B cell (primary cell): ENCODE data around the gene ANKRD44. TPM values are rescaled to one million over a fixed set of nuclear protein-coding genes. Genes with fewer than 3 reads are reported as not detected.

Source experiments
- ATAC-seq: fragments of 200-7000 bp; cut with Tn5 transposase; one replicate; pipeline ENCODE4 v1.10.0; 2021; ENCODE audit warnings: low read depth, mild to moderate bottlenecking, moderate number of reproducible peaks, moderate library complexity
- CTCF ChIA-PET: fragments of 350-600 bp; sonication (Branson Sonifier 250); formaldehyde crosslinking; loops from one replicate; lab custom pipeline; 2021; ENCODE audit warnings: antibody characterized with exemption, inconsistent platforms; lab: Charles Lee
- POLR2A ChIA-PET: fragments of 350-600 bp; sonication (Branson Sonifier 250); formaldehyde crosslinking; loops from one replicate; lab custom pipeline; 2021; ENCODE audit warnings: antibody characterized with exemption; lab: Charles Lee
- DNase-seq: peaks from one replicate; pipeline ENCODE4 v3.0.0; 2013
- H2AFZ ChIP-seq: 2 replicates; pipeline ENCODE4 v1.6.1; 2012; ENCODE audit warnings: mild to moderate bottlenecking, low read depth, low read length; ENCODE audit not compliant: insufficient read depth, poor library complexity, severe bottlenecking
- H3K27ac ChIP-seq, 2 donors: 1 replicate in 1 of 2; 2 replicates in 1 of 2; pipeline ENCODE4 v1.5.1; 2012 to 2013; ENCODE audit warnings: low read length in 2 of 2, mild to moderate bottlenecking in 2 of 2, moderate library complexity in 1 of 2
- H3K27me3 ChIP-seq, 4 experiments: fragments of 200-600 bp in 1 of 4; sonication (generic) in 1 of 4; replicated peaks in 1 of 4; 1 replicate in 2 of 4; 2 replicates in 2 of 4; pipeline versions ENCODE4 v1.6.1 to v1.7.0; 2013 to 2016; ENCODE audit warnings: low read length in 3 of 4, mild to moderate bottlenecking in 2 of 4, mixed read lengths in 1 of 4, moderate library complexity in 1 of 4; ENCODE audit not compliant: insufficient read depth in 4 of 4, control insufficient read depth in 3 of 4; ENCODE audit errors: control extremely low read depth in 1 of 4
- H3K36me3 ChIP-seq, 2 experiments: replicated peaks in 1 of 2; 1 replicate in 1 of 2; 2 replicates in 1 of 2; pipeline versions ENCODE4 v1.6.1 to v1.7.1; 2013; ENCODE audit warnings: low read length in 1 of 2; ENCODE audit not compliant: insufficient read depth in 2 of 2, control insufficient read depth in 1 of 2; ENCODE audit errors: control extremely low read depth in 1 of 2, extremely low read depth in 1 of 2
- H3K4me1 ChIP-seq, 2 donors: fragments of 200-600 bp in 1 of 2; sonication (generic) in 1 of 2; 1 replicate in 1 of 2; 2 replicates in 1 of 2; pipeline versions ENCODE4 v1.5.1 to v1.6.1; 2013 to 2017; ENCODE audit warnings: low read length in 2 of 2; ENCODE audit not compliant: control insufficient read depth in 2 of 2, insufficient read depth in 2 of 2
- H3K4me2 ChIP-seq: replicated peaks from 2 replicates; pipeline ENCODE3; 2012; ENCODE audit warnings: mild to moderate bottlenecking, low read depth, low read length; ENCODE audit not compliant: poor library complexity, severe bottlenecking
- H3K4me3 ChIP-seq, 5 experiments: fragments of 200-600 bp in 1 of 5; sonication (generic) in 1 of 5; 1 replicate in 3 of 5; 2 replicates in 2 of 5; pipeline versions ENCODE4 v1.5.1 to v1.7.0; 2011 to 2016; ENCODE audit warnings: low read length in 4 of 5, mild to moderate bottlenecking in 4 of 5, low read depth in 2 of 5, control low read depth in 1 of 5, moderate library complexity in 1 of 5; ENCODE audit not compliant: insufficient read depth in 1 of 5; ENCODE audit errors: control extremely low read depth in 1 of 5, extremely low read depth in 1 of 5
- H3K79me2 ChIP-seq: fragments of 200-600 bp; sonication (generic); one replicate; pipeline ENCODE4 v1.6.0; 2016; ENCODE audit warnings: low read length; ENCODE audit not compliant: control insufficient read depth, insufficient read depth
- H3K9ac ChIP-seq: fragments of 200-600 bp; sonication (generic); 2 replicates; pipeline ENCODE4 v1.6.1; 2017; ENCODE audit warnings: mild to moderate bottlenecking, low read length, moderate library complexity
- H3K9me3 ChIP-seq, 3 donors: one replicate each; pipeline versions ENCODE4 v1.6.1 to v1.7.1; 2013; ENCODE audit warnings: low read length in 2 of 3; ENCODE audit not compliant: control insufficient read depth in 2 of 3, insufficient read depth in 1 of 3; ENCODE audit errors: control extremely low read depth in 1 of 3
- H4K20me1 ChIP-seq: 2 replicates; pipeline ENCODE4 v1.6.0; 2012; ENCODE audit warnings: mild to moderate bottlenecking, low read length; ENCODE audit not compliant: insufficient read depth, control insufficient read depth, poor library complexity, severe bottlenecking
- H3K27ac Mint-ChIP-seq: one replicate; pipeline ENCODE4 v1.8.0; 2021; ENCODE audit warnings: mixed read lengths
- H3K27me3 Mint-ChIP-seq: one replicate; pipeline ENCODE4 v1.8.0; 2021; ENCODE audit warnings: mixed read lengths
- H3K4me1 Mint-ChIP-seq: one replicate; pipeline ENCODE4 v1.8.0; 2021; ENCODE audit warnings: mixed read lengths
- H3K4me3 Mint-ChIP-seq: one replicate; pipeline ENCODE4 v1.8.0; 2021; ENCODE audit warnings: mixed read lengths
- H3K9me3 Mint-ChIP-seq: one replicate; pipeline ENCODE4 v1.8.0; 2022; ENCODE audit warnings: mixed read lengths; ENCODE audit not compliant: insufficient read depth
- EZH2 ChIP-seq: IDR thresholded peaks from 2 replicates; pipeline ENCODE4 v1.6.1; 2012; ENCODE audit warnings: borderline replicate concordance, low read depth, mild to moderate bottlenecking, moderate library complexity, low read length; ENCODE audit not compliant: insufficient read depth, poor library complexity, severe bottlenecking
- WGBS: methylation state at CpG from one replicate; pipeline ENCODE4 v1.1.5; 2013; ENCODE audit warnings: missing lambda C conversion rate; ENCODE audit not compliant: insufficient coverage; 5-methylcytosine and 5-hydroxymethylcytosine counted together
- intact Hi-C: fragments of 100-400 bp; cut with micrococcal nuclease; formaldehyde crosslinking; loops from one replicate; pipeline ENCODE4 v1.10.0; 2022
- polyA plus RNA-seq: library from polyadenylated mRNA; depleted of rRNA; stranded (reverse); fragments of >200 nt; gene quantifications from 2 replicates; pipeline ENCODE4 v1.2.3, GENCODE V29; 2012
- total RNA-seq, 2 donors: library from RNA; stranded (reverse); fragments of 120-200 nt in 1 of 2; gene quantifications; 1 replicate in 1 of 2; 2 replicates in 1 of 2; pipeline versions ENCODE4 v1.2.3 to v1.2.4, GENCODE V29; 2013 to 2022
- TF ChIP-seq, protein P1 (sequence below): fragments of 200-600 bp; IDR thresholded peaks from one replicate; pipeline ENCODE4 v1.8.0; 2022; ENCODE audit warnings: antibody characterized with exemption, mild to moderate bottlenecking

Gene ANKRD44
- total and polyA plus RNA-seq, 2 donors (not counting 1 experiment from before 2014, with no cell fraction given): 92.6 to 457 TPM

- peak overlapping the region in 1 of 2 donors; percentile 71 for H3K27ac ChIP-seq
- H3K4me3 ChIP-seq: peak overlapping the region in 1 of 5 experiments; percentile 15
- WGBS: 67% methylated on average over 1 of the region's 8 CpGs
- H2AFZ ChIP-seq: no peak overlapping the region
- ChIA-PET CTCF (interaction anchor here (1.6 kb wide), 1 partner anchor 16 kb away, joined by 5 read pairs; no protein-coding TSS in a partner anchor), POLR2A (no interaction called here)
- H4K20me1 ChIP-seq: peaks cover 60% of the 10 kb centered on the region
- DNase-seq (peak; percentile 68), ATAC-seq (peak; percentile 88)
- peak overlapping the region; percentile 16 for H3K9ac ChIP-seq
- no peaks in the 10 kb centered on the region for H3K27me3 Mint-ChIP-seq
- H3K4me3 Mint-ChIP-seq: peak overlapping the region; percentile 76
- TF ChIP-seq EZH2: no peak
- TF ChIP-seq, protein P1, sequence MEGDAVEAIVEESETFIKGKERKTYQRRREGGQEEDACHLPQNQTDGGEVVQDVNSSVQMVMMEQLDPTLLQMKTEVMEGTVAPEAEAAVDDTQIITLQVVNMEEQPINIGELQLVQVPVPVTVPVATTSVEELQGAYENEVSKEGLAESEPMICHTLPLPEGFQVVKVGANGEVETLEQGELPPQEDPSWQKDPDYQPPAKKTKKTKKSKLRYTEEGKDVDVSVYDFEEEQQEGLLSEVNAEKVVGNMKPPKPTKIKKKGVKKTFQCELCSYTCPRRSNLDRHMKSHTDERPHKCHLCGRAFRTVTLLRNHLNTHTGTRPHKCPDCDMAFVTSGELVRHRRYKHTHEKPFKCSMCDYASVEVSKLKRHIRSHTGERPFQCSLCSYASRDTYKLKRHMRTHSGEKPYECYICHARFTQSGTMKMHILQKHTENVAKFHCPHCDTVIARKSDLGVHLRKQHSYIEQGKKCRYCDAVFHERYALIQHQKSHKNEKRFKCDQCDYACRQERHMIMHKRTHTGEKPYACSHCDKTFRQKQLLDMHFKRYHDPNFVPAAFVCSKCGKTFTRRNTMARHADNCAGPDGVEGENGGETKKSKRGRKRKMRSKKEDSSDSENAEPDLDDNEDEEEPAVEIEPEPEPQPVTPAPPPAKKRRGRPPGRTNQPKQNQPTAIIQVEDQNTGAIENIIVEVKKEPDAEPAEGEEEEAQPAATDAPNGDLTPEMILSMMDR: no peak
- peaks cover 100% of the 10 kb centered on the region for H3K79me2 ChIP-seq
- H3K27ac Mint-ChIP-seq: peak overlapping the region; percentile 85
- intact Hi-C loops: loop anchor here (1.0 to 2.0 kb wide), 2 partner anchors 10 to 22 kb away; no protein-coding TSS in a partner anchor
- peak overlapping the region; percentile 37 for H3K4me2 ChIP-seq
- H3K9me3 ChIP-seq: no peaks in the 10 kb centered on the region
- H3K36me3 ChIP-seq: peaks cover 0 to 27% of the 10 kb centered on the region in 2 experiments
- H3K27me3 ChIP-seq: no peaks in the 10 kb centered on the region
- H3K9me3 Mint-ChIP-seq: peaks cover 2% of the 10 kb centered on the region
- peaks cover 62 to 79% of the 10 kb centered on the region in 2 donors for H3K4me1 ChIP-seq
- H3K4me1 Mint-ChIP-seq: peaks cover 70% of the 10 kb centered on the region
Measured at GRCh38 chr2:197286805-197287595, 23.6 kb downstream of the ANKRD44 start.

DNA sequence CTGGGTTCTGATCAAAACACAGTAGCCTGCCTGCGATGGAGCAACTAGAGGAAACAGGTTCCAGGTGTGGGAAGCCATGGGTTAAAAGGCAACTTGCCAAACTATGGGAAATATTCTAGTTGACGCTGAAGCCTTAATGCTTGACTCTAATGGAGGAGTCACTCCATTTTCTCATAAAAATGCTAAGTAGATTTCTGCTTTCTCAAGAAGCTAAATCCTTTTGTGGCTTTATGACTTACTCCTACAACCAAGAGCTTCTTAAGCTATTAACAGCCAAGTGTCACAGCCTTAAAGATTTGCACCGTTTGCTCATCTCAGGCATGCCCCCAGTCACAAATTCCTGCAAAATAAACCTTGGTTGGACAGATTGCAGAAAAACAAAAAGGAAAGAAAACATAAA, 25.2 kb downstream of the ANKRD44 start:
- no peak for TF ChIP-seq EZH2
- TF ChIP-seq, protein P1: no peak
- Mint-ChIP-seq H3K4me1 (peaks cover 78% of the 10 kb centered on the region), H3K27ac (no peak overlapping the region), H3K27me3 (no peaks in the 10 kb centered on the region), H3K4me3 (peak overlapping the region; percentile 29), H3K9me3 (peaks cover 2% of the 10 kb centered on the region)
- intact Hi-C loops: no loop called here
- no peak overlapping the region for H3K4me3 ChIP-seq
- H3K27ac ChIP-seq: peak overlapping the region in 1 of 2 donors; percentile 71
- peak overlapping the region; percentile 8 for H3K4me2 ChIP-seq
- H3K27me3 ChIP-seq: no peaks in the 10 kb centered on the region
- H3K79me2 ChIP-seq: peaks cover 100% of the 10 kb centered on the region
- peaks cover 68% of the 10 kb centered on the region for H4K20me1 ChIP-seq
- no peak overlapping the region for H2AFZ ChIP-seq
- H3K9ac ChIP-seq: no peak overlapping the region
- DNase-seq (no peak), ATAC-seq (no peak)
- H3K4me1 ChIP-seq: peaks cover 72 to 87% of the 10 kb centered on the region in 2 donors
- ChIA-PET POLR2A (interaction anchor here (0.6 kb wide), 1 partner anchor 306 kb away, joined by 5 read pairs; no protein-coding TSS in a partner anchor), CTCF (interaction anchor here (0.7 to 1.8 kb wide), 7 partner anchors 9 to 29 kb away, joined by 3 to 4 read pairs (median 3); no protein-coding TSS in a partner anchor)
- H3K9me3 ChIP-seq: no peaks in the 10 kb centered on the region
- peaks cover 0 to 22% of the 10 kb centered on the region in 2 experiments for H3K36me3 ChIP-seq
- WGBS: no CpG with 5 or more reads among the region's 3 CpGs
